Neural cell (in vitro differentiated cells): Measurements from ENCODE around the gene PCCA. TPM values are rescaled to one million over a fixed set of nuclear protein-coding genes. Genes with fewer than 3 reads are reported as not detected.

Source experiments
- H2AFZ ChIP-seq: fragments of 200-600, 300-800 bp; sonication (generic), shearing (Covaris generic); 2 replicates; pipeline ENCODE4 v1.6.0; 2014; ENCODE audit warnings: low read depth, mild to moderate bottlenecking, antibody characterized with exemption, low read length, moderate library complexity
- H3F3A ChIP-seq: fragments of 200-600 bp; shearing (Covaris generic); 2 replicates; pipeline ENCODE4 v1.6.1; 2016; ENCODE audit warnings: mild to moderate bottlenecking, moderate library complexity, mixed read lengths, antibody characterized with exemption, low read length; ENCODE audit not compliant: insufficient read depth, poor library complexity, severe bottlenecking
- H3K27ac ChIP-seq: fragments of 200-600, 300-800 bp; sonication (generic), shearing (Covaris generic); 2 replicates; pipeline ENCODE4 v1.5.1; 2014; ENCODE audit warnings: mild to moderate bottlenecking, low read length, moderate library complexity
- H3K27me3 ChIP-seq: fragments of 300-800, 200-600 bp; sonication (generic), shearing (Covaris generic); 2 replicates; pipeline ENCODE4 v1.6.0; 2014; ENCODE audit warnings: mild to moderate bottlenecking, low read depth, low read length, moderate library complexity; ENCODE audit not compliant: insufficient read depth
- H3K36me3 ChIP-seq: fragments of 300-800, 200-600 bp; sonication (generic), shearing (Covaris generic); 2 replicates; pipeline ENCODE4 v1.5.1; 2014; ENCODE audit warnings: mild to moderate bottlenecking, antibody characterized with exemption, low read length, moderate library complexity; ENCODE audit not compliant: insufficient read depth
- H3K4me2 ChIP-seq: fragments of 300-800, 200-600 bp; sonication (generic), shearing (Covaris generic); 2 replicates; pipeline ENCODE4 v1.6.0; 2014; ENCODE audit warnings: mild to moderate bottlenecking, low read length
- H3K4me3 ChIP-seq: fragments of 300-800, 200-600 bp; sonication (generic), shearing (Covaris generic); 2 replicates; pipeline ENCODE4 v1.5.1; 2014; ENCODE audit warnings: mild to moderate bottlenecking, low read length, moderate library complexity
- H3K79me2 ChIP-seq: fragments of 200-600 bp; shearing (Covaris generic); replicated peaks from 2 replicates; pipeline ENCODE4 v1.6.0; 2014; ENCODE audit warnings: mild to moderate bottlenecking, low read length, moderate library complexity; ENCODE audit not compliant: insufficient read depth
- H3K9ac ChIP-seq: fragments of 300-800, 200-600 bp; sonication (generic), shearing (Covaris generic); 2 replicates; pipeline ENCODE4 v1.6.1; 2016; ENCODE audit warnings: mild to moderate bottlenecking, low read length, mixed read lengths
- H3K9me2 ChIP-seq: fragments of 200-600 bp; shearing (Covaris generic); 2 replicates; pipeline ENCODE4 v1.6.1; 2016; ENCODE audit warnings: mild to moderate bottlenecking, low read length, mixed read lengths; ENCODE audit not compliant: insufficient read depth
- H3K9me3 ChIP-seq: fragments of 200-600, 300-800 bp; sonication (generic), shearing (Covaris generic); 2 replicates; pipeline ENCODE4 v1.6.1; 2016; ENCODE audit warnings: mild to moderate bottlenecking, mixed run types, low read length, moderate library complexity, mixed read lengths
- H4K20me1 ChIP-seq: fragments of 200-600 bp; shearing (Covaris generic); 2 replicates; pipeline ENCODE4 v1.6.1; 2016; ENCODE audit warnings: mild to moderate bottlenecking, mixed run types; ENCODE audit not compliant: insufficient read depth
- CTCF ChIP-seq: fragments of 450-650 bp; IDR thresholded peaks from 2 replicates; pipeline ENCODE4 v1.5.1; 2014; ENCODE audit warnings: antibody characterized with exemption, mild to moderate bottlenecking, moderate library complexity; ENCODE audit not compliant: poor library complexity, severe bottlenecking
- EP300 ChIP-seq: fragments of 450-650 bp; conservative IDR thresholded peaks from 2 replicates; pipeline ENCODE4 v1.6.1; 2014; ENCODE audit warnings: antibody characterized with exemption, mild to moderate bottlenecking, moderate library complexity; ENCODE audit not compliant: poor library complexity, severe bottlenecking
- EZH2 ChIP-seq: fragments of 200-600, 300-800 bp; shearing (Covaris generic), sonication (generic); IDR thresholded peaks from 2 replicates; pipeline ENCODE4 v1.6.1; 2014; ENCODE audit warnings: antibody characterized with exemption, low read length, borderline replicate concordance, mild to moderate bottlenecking; ENCODE audit not compliant: insufficient read depth, poor library complexity, severe bottlenecking
- MXI1 ChIP-seq: fragments of 450-650 bp; conservative IDR thresholded peaks from 2 replicates; pipeline ENCODE4 v1.6.1; 2014; ENCODE audit warnings: antibody characterized with exemption, mild to moderate bottlenecking; ENCODE audit not compliant: poor library complexity, severe bottlenecking
- POLR2AphosphoS5 ChIP-seq: IDR thresholded peaks from 2 replicates; pipeline ENCODE4 v1.6.1; 2012
- RAD21 ChIP-seq: fragments of 450-650 bp; conservative IDR thresholded peaks from 2 replicates; pipeline ENCODE4 v1.6.1; 2014; ENCODE audit warnings: antibody characterized with exemption, mild to moderate bottlenecking, moderate library complexity
- REST ChIP-seq: IDR thresholded peaks from 2 replicates; pipeline ENCODE4 v1.6.1; 2012; ENCODE audit warnings: borderline replicate concordance
- SMC3 ChIP-seq: fragments of 450-650 bp; conservative IDR thresholded peaks from 2 replicates; pipeline ENCODE4 v1.6.1; 2014; ENCODE audit warnings: antibody characterized with exemption, mild to moderate bottlenecking, moderate library complexity; ENCODE audit not compliant: poor library complexity
- TAF1 ChIP-seq: IDR thresholded peaks from 2 replicates; pipeline ENCODE4 v1.6.1; 2012; ENCODE audit warnings: low read depth
- polyA plus RNA-seq: library from polyadenylated mRNA; depleted of rRNA; stranded (reverse); fragments of >200 nt; gene quantifications from 2 replicates; pipeline ENCODE4 v1.2.3, GENCODE V29; 2014

PCCA gene
- polyA plus RNA-seq, 1 donor from 2014 or later = 17.0 TPM

DNA sequence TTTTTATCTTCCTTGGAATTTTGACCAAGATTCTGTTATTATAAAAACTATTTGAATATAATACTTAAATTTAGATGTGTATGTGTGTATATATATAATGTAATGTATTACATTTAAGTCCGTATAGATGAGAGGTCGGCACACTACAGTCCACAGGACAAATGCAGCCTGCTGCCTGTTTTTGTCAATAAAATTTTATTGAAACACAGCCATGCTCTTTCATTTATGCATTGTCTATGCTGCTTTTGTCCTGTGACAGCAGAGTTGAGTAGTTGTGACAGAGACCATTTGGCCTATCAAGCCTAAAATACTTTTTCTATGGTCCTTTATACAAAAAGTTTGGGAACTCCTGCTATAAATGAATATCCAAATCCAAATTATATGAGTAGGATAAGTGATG is 69.7 kb downstream of the PCCA start:
- no peaks in the 10 kb centered on the region for H3K9me3 ChIP-seq
- H3K4me2 ChIP-seq = no peak overlapping the region
- no peaks in the 10 kb centered on the region for H4K20me1 ChIP-seq
- H3K27me3 ChIP-seq = no peaks in the 10 kb centered on the region
- no peak overlapping the region for H3K9ac ChIP-seq
- H3K79me2 ChIP-seq = no peaks in the 10 kb centered on the region
- H3K9me2 ChIP-seq = no peaks in the 10 kb centered on the region
- H2AFZ ChIP-seq = no peak overlapping the region
- H3F3A ChIP-seq = no peaks in the 10 kb centered on the region
- H3K27ac ChIP-seq = no peak overlapping the region
- no peak overlapping the region for H3K4me3 ChIP-seq
- no peak for TF ChIP-seq POLR2AphosphoS5
- TF ChIP-seq MXI1 = no peak
- no peak for TF ChIP-seq REST
- no peak for TF ChIP-seq CTCF
- H3K36me3 ChIP-seq = no peaks in the 10 kb centered on the region

DNA sequence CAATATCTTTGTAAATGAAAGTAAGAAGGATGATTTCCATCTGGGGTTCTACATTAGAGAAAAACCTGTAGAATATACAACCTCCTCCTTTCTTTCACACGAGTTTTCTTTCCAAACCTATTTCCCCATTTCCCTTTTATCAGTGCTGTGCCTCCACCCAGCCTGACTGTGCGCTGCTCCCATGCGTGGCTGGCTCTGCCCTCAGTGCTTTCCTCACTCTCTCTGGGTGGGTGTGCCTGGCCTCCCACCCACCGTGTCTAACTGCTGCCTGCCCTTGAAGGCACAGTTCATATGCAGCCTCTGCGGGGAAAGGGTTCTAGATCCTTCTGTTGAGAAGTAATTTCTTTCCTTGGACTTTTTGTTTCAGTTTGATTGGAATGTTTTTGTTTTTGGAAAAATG is 70.7 kb downstream of the PCCA start:
- no peak overlapping the region for H3K4me2 ChIP-seq
- H3K27me3 ChIP-seq = no peaks in the 10 kb centered on the region
- H3F3A ChIP-seq = no peaks in the 10 kb centered on the region
- no peaks in the 10 kb centered on the region for H3K9me2 ChIP-seq
- H3K9ac ChIP-seq = no peak overlapping the region
- H3K36me3 ChIP-seq = no peaks in the 10 kb centered on the region
- H3K9me3 ChIP-seq = no peaks in the 10 kb centered on the region
- H2AFZ ChIP-seq = no peak overlapping the region
- no peaks in the 10 kb centered on the region for H3K79me2 ChIP-seq
- TF ChIP-seq RAD21 = no peak
- no peak overlapping the region for H3K4me3 ChIP-seq
- H3K27ac ChIP-seq = no peak overlapping the region
- H4K20me1 ChIP-seq = no peaks in the 10 kb centered on the region

- no peaks in the 10 kb centered on the region for H3K36me3 ChIP-seq
- TF ChIP-seq EP300 (no peak), REST (no peak), MXI1 (no peak), RAD21 (no peak), POLR2AphosphoS5 (no peak), CTCF (no peak), TAF1 (no peak), SMC3 (no peak), EZH2 (no peak)
Observed at GRCh38 chr13:100160450-100160849, 71.6 kb downstream of the PCCA start.

More at GRCh38 chr13:100160450-100160849, 71.6 kb downstream of the PCCA start:
- Histone ChIP-seq H3K79me2 (no peaks in the 10 kb centered on the region), H3K9ac (no peak overlapping the region), H3K4me2 (no peak overlapping the region), H3K27ac (no peak overlapping the region), H3K27me3 (no peaks in the 10 kb centered on the region), H4K20me1 (no peaks in the 10 kb centered on the region), H3K4me3 (no peak overlapping the region), H3K9me2 (no peaks in the 10 kb centered on the region), H3F3A (no peaks in the 10 kb centered on the region), H2AFZ (no peak overlapping the region), H3K9me3 (no peaks in the 10 kb centered on the region)
